Osteocyte (in vitro differentiated cells): Measurements from ENCODE around the gene MARS1. TPM values are rescaled to one million over a fixed set of nuclear protein-coding genes. Genes with fewer than 3 reads are reported as not detected.

Experiments
- DNase-seq: peaks from one replicate; pipeline ENCODE4 v3.0.0; 2021; ENCODE audit warnings: mixed read lengths; ENCODE audit not compliant: unreplicated experiment; ENCODE audit errors: extremely low spot score
- H3K27ac Mint-ChIP-seq: one replicate; pipeline ENCODE4 v1.8.0; 2021; ENCODE audit warnings: mild to moderate bottlenecking, mixed read lengths; ENCODE audit not compliant: unreplicated experiment
- H3K27me3 Mint-ChIP-seq: one replicate; pipeline ENCODE4 v1.8.0; 2021; ENCODE audit warnings: mixed read lengths; ENCODE audit not compliant: unreplicated experiment
- H3K36me3 Mint-ChIP-seq: one replicate; pipeline ENCODE4 v1.8.0; 2021; ENCODE audit warnings: mixed read lengths; ENCODE audit not compliant: unreplicated experiment
- H3K4me1 Mint-ChIP-seq: one replicate; pipeline ENCODE4 v1.8.0; 2021; ENCODE audit warnings: mixed read lengths; ENCODE audit not compliant: unreplicated experiment
- H3K4me3 Mint-ChIP-seq: one replicate; pipeline ENCODE4 v1.8.0; 2021; ENCODE audit warnings: mild to moderate bottlenecking, moderate library complexity, mixed read lengths; ENCODE audit not compliant: unreplicated experiment
- H3K9me3 Mint-ChIP-seq: one replicate; pipeline ENCODE4 v1.8.0; 2021; ENCODE audit warnings: mixed read lengths; ENCODE audit not compliant: unreplicated experiment
- CTCF ChIP-seq: fragments of 200-600 bp; sonication (generic); IDR thresholded peaks from 2 replicates; pipeline ENCODE4 v1.5.0; 2021; ENCODE audit warnings: antibody characterized with exemption, mild to moderate bottlenecking, moderate library complexity
- microRNA-seq: library from miRNA; unstranded; fragments of <30 nt; microRNA quantifications from one replicate; pipeline ENCODE4 v1.1.0, GENCODE V29; 2020; ENCODE audit not compliant: unreplicated experiment
- total RNA-seq: library from RNA; stranded (reverse); gene quantifications from 2 replicates; pipeline ENCODE4 v1.2.1, GENCODE V29; 2021

Gene MARS1
- total RNA-seq, 1 donor from 2014 or later: 401 TPM

GRCh38 chr12:57563358-57563757, 75.5 kb downstream of the MARS1 start:
- no peaks in the 10 kb centered on the region for H3K4me1 Mint-ChIP-seq

DNA sequence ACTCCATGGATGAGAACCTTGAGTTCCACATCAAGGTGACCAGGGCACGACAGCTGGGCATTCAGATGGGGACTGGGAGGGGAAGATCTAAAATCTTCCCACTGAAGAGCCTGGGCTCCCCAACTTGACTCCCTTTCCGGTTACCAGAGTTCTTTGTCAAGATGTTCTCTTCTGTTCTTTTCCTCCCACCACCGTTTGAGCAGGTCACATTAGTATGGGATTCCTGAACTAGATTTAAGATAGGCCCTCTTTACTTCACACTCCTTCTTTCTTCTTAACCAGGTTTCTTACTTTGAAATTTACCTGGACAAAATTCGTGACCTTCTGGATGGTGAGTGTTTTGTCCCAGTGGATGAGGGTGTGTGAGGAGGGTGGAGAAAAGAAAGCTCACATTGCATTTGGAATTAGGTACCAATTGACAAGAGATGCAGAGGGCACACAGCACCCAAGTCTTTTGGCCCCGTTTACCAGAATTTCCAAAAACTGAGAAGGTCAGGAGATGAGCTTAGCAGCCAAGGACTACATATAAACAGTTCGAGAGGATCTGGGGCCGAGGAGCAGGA, 76.4 kb downstream of the MARS1 start:
- no peak overlapping the region for H3K27ac Mint-ChIP-seq

More at GRCh38 chr12:57563358-57563757, 75.5 kb downstream of the MARS1 start:
- TF ChIP-seq CTCF: no peak
- no peak for DNase-seq
- Mint-ChIP-seq H3K27me3 (peaks cover 37% of the 10 kb centered on the region), H3K36me3 (no peaks in the 10 kb centered on the region), H3K27ac (no peak overlapping the region), H3K4me3 (no peak overlapping the region), H3K9me3 (no peaks in the 10 kb centered on the region)

More for the DNA sequence above, 76.4 kb downstream of the MARS1 start:
- TF ChIP-seq CTCF: no peak
- no peaks in the 10 kb centered on the region for H3K36me3 Mint-ChIP-seq
- H3K4me1 Mint-ChIP-seq: no peaks in the 10 kb centered on the region
- peaks cover 37% of the 10 kb centered on the region for H3K27me3 Mint-ChIP-seq
- no peaks in the 10 kb centered on the region for H3K9me3 Mint-ChIP-seq
- H3K4me3 Mint-ChIP-seq: no peak overlapping the region
- DNase-seq: no peak

Small RNA genes lying within 50 kb of the gene (microRNA-seq; reads per million reads assigned to microRNA genes)
- gene MIR616: not detected
- not detected for gene MIR6758

Other genes starting within 250 kb of the MARS1 start
- 1.8 and 2.4 TPM in 2 replicates for gene STAC3, start 236.9 kb upstream of the MARS1 start, total RNA-seq
- 62.2 and 65.0 TPM in 2 replicates for gene R3HDM2, start 57.0 kb upstream of the MARS1 start, total RNA-seq
- not detected in 2 replicates for gene INHBC, start 53.3 kb upstream of the MARS1 start, total RNA-seq
- 1.0 and 1.3 TPM in 2 replicates for gene INHBE, start 32.8 kb upstream of the MARS1 start, total RNA-seq
- gene GLI1, start 28.3 kb upstream of the MARS1 start, total RNA-seq: 3.5 and 7.7 TPM in 2 replicates
- gene ARHGAP9, start 8.2 kb upstream of the MARS1 start, total RNA-seq: 1.5 and 2.1 TPM in 2 replicates
- 89.9 and 95.7 TPM in 2 replicates for gene DDIT3, start 32.4 kb downstream of the MARS1 start, total RNA-seq
- 104 and 105 TPM in 2 replicates for gene MBD6, start 34.8 kb downstream of the MARS1 start, total RNA-seq
- 149 and 155 TPM in 2 replicates for gene DCTN2, start 59.1 kb downstream of the MARS1 start, total RNA-seq
- 0.43 and 0.73 TPM in 2 replicates for gene KIF5A, start 62.0 kb downstream of the MARS1 start, total RNA-seq
- gene PIP4K2C, start 103.1 kb downstream of the MARS1 start, total RNA-seq: 30.4 and 34.9 TPM in 2 replicates
- gene DTX3, start 116.8 kb downstream of the MARS1 start, total RNA-seq: 26.5 and 29.9 TPM in 2 replicates
- 25.8 and 27.6 TPM in 2 replicates for gene ARHGEF25, start 123.4 kb downstream of the MARS1 start, total RNA-seq
- gene B4GALNT1, start 145.1 kb downstream of the MARS1 start, total RNA-seq: 5.6 and 6.9 TPM in 2 replicates
- gene OS9, start 206.1 kb downstream of the MARS1 start, total RNA-seq: 338 and 363 TPM in 2 replicates